Omental fat pad (tissue), 4 donors: ENCODE measurements around the gene RRP9. TPM values are rescaled to one million over a fixed set of nuclear protein-coding genes. Genes with fewer than 3 reads are reported as not detected.
"Not testable (repeated sequence)": the region's sequence is repeated elsewhere in the genome, so short reads cannot be mapped to it uniquely, and the experiment has no call there.

ENCODE experiments used
- ATAC-seq: fragments of 150-250 bp; one replicate; pipeline ENCODE4 v1.9.1; 2016; ENCODE audit warnings: mild to moderate bottlenecking, moderate library complexity; ENCODE audit not compliant: low FRiP score
- DNase-seq: peaks from one replicate; pipeline ENCODE4 v3.0.0-alpha.2; 2019; ENCODE audit warnings: low spot score
- total RNA-seq, 4 donors: library from RNA; depleted of rRNA; stranded (reverse); fragments of >200 nt; gene quantifications; one replicate each; pipeline ENCODE4 v1.1.0, GENCODE V29; 2016
- TF ChIP-seq, protein P1 (sequence below), 3 donors: fragments of 450-650 bp; IDR thresholded peaks; one replicate each; pipeline ENCODE4 v1.5.1; 2016 to 2017; ENCODE audit warnings: antibody characterized with exemption in 3 of 3, mild to moderate bottlenecking in 3 of 3, moderate library complexity in 2 of 3

RRP9 gene
- total RNA-seq, 4 donors from 2014 or later = 19.2 to 55.8 (median 21.3) TPM

- no peak for ATAC-seq
- TF ChIP-seq, protein P1, sequence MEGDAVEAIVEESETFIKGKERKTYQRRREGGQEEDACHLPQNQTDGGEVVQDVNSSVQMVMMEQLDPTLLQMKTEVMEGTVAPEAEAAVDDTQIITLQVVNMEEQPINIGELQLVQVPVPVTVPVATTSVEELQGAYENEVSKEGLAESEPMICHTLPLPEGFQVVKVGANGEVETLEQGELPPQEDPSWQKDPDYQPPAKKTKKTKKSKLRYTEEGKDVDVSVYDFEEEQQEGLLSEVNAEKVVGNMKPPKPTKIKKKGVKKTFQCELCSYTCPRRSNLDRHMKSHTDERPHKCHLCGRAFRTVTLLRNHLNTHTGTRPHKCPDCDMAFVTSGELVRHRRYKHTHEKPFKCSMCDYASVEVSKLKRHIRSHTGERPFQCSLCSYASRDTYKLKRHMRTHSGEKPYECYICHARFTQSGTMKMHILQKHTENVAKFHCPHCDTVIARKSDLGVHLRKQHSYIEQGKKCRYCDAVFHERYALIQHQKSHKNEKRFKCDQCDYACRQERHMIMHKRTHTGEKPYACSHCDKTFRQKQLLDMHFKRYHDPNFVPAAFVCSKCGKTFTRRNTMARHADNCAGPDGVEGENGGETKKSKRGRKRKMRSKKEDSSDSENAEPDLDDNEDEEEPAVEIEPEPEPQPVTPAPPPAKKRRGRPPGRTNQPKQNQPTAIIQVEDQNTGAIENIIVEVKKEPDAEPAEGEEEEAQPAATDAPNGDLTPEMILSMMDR (IDR thresholded peaks at IDR 0.05) = no peak
- no peak for DNase-seq
These were observed 9.9 kb downstream of the RRP9 start for GRCh38 chr3:51931756-51932155.

DNA sequence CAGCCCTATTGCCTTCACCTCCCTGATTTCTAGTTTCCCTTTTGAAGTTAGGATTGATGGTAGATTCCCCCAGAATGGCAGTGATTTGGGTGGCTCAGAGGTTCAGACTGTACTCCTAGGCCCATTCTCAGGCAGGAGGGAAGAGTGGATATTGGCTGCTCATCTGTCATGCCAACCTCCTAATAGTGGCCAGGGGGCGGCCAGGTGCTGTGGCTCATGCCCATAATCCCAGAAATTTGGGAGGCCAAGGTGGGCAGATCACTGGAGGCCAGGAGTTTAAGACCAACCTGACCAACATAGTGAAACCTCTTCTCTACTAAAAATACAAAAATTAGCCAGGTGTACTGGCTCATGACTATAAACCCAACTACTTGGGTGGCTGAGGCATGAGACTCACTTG, 11.3 kb downstream of the RRP9 start:
- ATAC-seq = no peak
- no peak for DNase-seq
- TF ChIP-seq, protein P1 (IDR thresholded peaks at IDR 0.05) = no peak

GRCh38 chr3:51929420-51930003, 12.2 kb downstream of the RRP9 start:
- ATAC-seq (no peak), DNase-seq (no peak)
- TF ChIP-seq, protein P1 (IDR thresholded peaks at IDR 0.05) = no peak

- not testable (repeated sequence) for ATAC-seq, DNase-seq
These were observed 12.7 kb downstream of the RRP9 start for GRCh38 chr3:51928981-51929380.

- TF ChIP-seq, protein P1 (IDR thresholded peaks at IDR 0.05) = no peak
- DNase-seq (no peak), ATAC-seq (no peak)
These were observed 13.3 kb downstream of the RRP9 start for GRCh38 chr3:51928438-51928837.

GRCh38 chr3:51927061-51927977, 14.4 kb downstream of the RRP9 start:
- DNase-seq = no peak
- TF ChIP-seq, protein P1 (IDR thresholded peaks at IDR 0.05) = no peak
- ATAC-seq = no peak

- ATAC-seq (no peak), DNase-seq (no peak)
- TF ChIP-seq, protein P1 (IDR thresholded peaks at IDR 0.05) = no peak
These were observed 20.6 kb downstream of the RRP9 start for GRCh38 chr3:51921081-51921578.
